NCI-H1694 treated with DMSO at 0.1 percent for 48 hours (cell line): ENCODE measurements around the gene TMED5.
A peak's percentile ranks its signal among the peaks of the same experiment; 100 is the strongest.
"Not testable (repeated sequence)": the region's sequence is repeated elsewhere in the genome, so short reads cannot be mapped to it uniquely, and the experiment has no call there.

ENCODE experiments used
- DNase-seq: peaks from one replicate; lab custom pipeline; 2025; lab: John Stamatoyannopoulos, UW

Gene TMED5

GRCh38 chr1:93179886-93180722, at the start of gene TMED5:
TSS of gene TMED5 (minus strand) at chr1:93180413. CDS start at chr1:93180242, 171 bp downstream.
- peak; percentile 97 for DNase-seq

- no peak for DNase-seq
Measured at GRCh38 chr1:93223023-93223675, 42.9 kb upstream of the TMED5 start.

GRCh38 chr1:93221913-93222312, 41.7 kb upstream of the TMED5 start:
- no peak for DNase-seq

- DNase-seq: not testable (repeated sequence)
Measured at GRCh38 chr1:93220716-93221115, 40.5 kb upstream of the TMED5 start.

- DNase-seq: no peak
Measured at GRCh38 chr1:93219443-93219842, 39.2 kb upstream of the TMED5 start.

- no peak for DNase-seq
Measured at GRCh38 chr1:93215322-93215721, 35.1 kb upstream of the TMED5 start.

GRCh38 chr1:93207211-93207610, 27.0 kb upstream of the TMED5 start:
- no peak for DNase-seq

GRCh38 chr1:93206567-93206954, 26.3 kb upstream of the TMED5 start:
- no peak for DNase-seq

- DNase-seq: no peak
Measured at GRCh38 chr1:93205892-93206566, 25.8 kb upstream of the TMED5 start.

- no peak for DNase-seq
Measured at GRCh38 chr1:93200714-93201113, 20.5 kb upstream of the TMED5 start.

GRCh38 chr1:93200086-93200620, 19.9 kb upstream of the TMED5 start:
- no peak for DNase-seq

GRCh38 chr1:93199150-93199549, 18.9 kb upstream of the TMED5 start:
- DNase-seq: no peak

- DNase-seq: no peak
Measured at GRCh38 chr1:93196591-93196990, 16.4 kb upstream of the TMED5 start.

GRCh38 chr1:93194231-93194990, 14.2 kb upstream of the TMED5 start:
- no peak for DNase-seq

GRCh38 chr1:93190432-93190831, 10.2 kb upstream of the TMED5 start:
- DNase-seq: no peak

- no peak for DNase-seq
Measured at GRCh38 chr1:93186667-93187066, 6.5 kb upstream of the TMED5 start.

GRCh38 chr1:93180723-93181613, 755 bp upstream of the TMED5 start, which contains the start of gene CCDC18:
TSS of gene CCDC18 (plus strand) at chr1:93180724. CDS start at chr1:93183362, 2,638 bp downstream.
- peak; percentile 22 for DNase-seq

GRCh38 chr1:93178418-93178817, 1.8 kb downstream of the TMED5 start:
- DNase-seq: no peak

- no peak for DNase-seq
Measured at GRCh38 chr1:93177991-93178390, 2.2 kb downstream of the TMED5 start.

GRCh38 chr1:93174638-93175037, 5.6 kb downstream of the TMED5 start:
- DNase-seq: not testable (repeated sequence)

- no peak for DNase-seq
Measured at GRCh38 chr1:93172778-93173177, 7.4 kb downstream of the TMED5 start.
